Erythroblast (primary cell): ENCODE data around the gene SORCS3.

Experiments used
- GATA1 ChIP-seq: IDR thresholded peaks from 2 replicates; pipeline ENCODE4 v1.6.1; 2011; ENCODE audit warnings: low read depth, mild to moderate bottlenecking, control low read depth, low read length, moderate library complexity
- POLR2A ChIP-seq: IDR thresholded peaks from 2 replicates; pipeline ENCODE4 v1.6.1; 2011; ENCODE audit warnings: mild to moderate bottlenecking, low read length

- no peak for TF ChIP-seq POLR2A
- TF ChIP-seq GATA1, result no peak
These were observed 5.1 kb downstream of the SORCS3 start for GRCh38 chr10:104646146-104646545.
